Cerebellar nuclear complex (tissue), 1 donor: ENCODE measurements around the gene TRMT2A.

Source experiments
- DNase-seq, 2 experiments: peaks; one replicate each; lab custom pipeline; 2025; lab: John Stamatoyannopoulos, UW

The TRMT2A gene

DNA sequence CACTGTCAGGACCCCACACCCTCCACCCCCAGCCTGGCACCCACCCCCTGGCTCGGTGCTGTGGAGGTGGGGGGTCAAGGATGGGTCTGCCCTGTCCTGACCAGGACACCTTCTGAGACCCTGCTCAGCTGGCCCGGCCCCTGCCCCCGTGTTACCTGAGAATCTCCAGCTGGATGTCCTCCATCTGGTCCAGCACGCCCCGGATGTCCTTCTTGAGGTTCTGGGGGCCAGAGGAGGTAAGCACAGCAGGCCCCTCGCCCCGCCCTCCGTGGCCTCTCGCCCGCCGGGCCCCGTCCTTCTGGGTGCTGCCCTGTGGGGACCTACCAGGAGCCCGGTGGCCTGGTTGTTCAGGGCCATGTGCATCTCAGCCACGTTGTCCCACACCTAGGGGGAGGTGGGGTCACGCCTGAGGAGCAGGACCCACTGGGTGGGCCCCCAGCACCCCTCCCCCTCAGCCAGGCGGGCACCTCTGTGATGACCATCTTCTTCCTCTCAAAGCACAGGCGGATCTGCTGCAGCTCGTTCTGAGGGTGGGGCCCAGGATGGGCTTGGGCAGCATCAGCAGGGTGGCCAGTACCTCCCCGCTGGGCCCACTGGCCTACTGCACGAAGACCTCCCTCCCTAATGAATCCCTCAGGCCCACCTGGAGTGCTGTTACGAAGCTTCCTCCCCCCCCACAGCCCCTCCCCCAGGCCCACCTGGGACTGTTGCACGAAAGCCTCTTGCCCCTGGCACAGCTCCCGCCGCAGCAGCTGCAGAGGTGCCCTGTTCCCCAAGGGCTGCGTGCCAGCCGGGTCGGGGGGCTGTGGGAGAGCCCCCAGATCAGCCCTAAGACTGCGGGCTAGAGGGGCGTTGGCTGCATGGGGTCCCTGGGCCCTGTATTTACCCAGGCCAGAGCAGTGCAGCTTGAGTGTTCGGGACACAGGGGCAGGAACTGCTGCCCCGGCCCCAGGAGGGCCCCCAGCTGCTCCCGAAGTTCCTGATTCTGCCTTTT, 32.5 kb upstream of the TRMT2A start:
- DNase-seq = no peak

- no peak for DNase-seq
These were observed 31.4 kb upstream of the TRMT2A start for GRCh38 chr22:20148414-20148813.

DNA sequence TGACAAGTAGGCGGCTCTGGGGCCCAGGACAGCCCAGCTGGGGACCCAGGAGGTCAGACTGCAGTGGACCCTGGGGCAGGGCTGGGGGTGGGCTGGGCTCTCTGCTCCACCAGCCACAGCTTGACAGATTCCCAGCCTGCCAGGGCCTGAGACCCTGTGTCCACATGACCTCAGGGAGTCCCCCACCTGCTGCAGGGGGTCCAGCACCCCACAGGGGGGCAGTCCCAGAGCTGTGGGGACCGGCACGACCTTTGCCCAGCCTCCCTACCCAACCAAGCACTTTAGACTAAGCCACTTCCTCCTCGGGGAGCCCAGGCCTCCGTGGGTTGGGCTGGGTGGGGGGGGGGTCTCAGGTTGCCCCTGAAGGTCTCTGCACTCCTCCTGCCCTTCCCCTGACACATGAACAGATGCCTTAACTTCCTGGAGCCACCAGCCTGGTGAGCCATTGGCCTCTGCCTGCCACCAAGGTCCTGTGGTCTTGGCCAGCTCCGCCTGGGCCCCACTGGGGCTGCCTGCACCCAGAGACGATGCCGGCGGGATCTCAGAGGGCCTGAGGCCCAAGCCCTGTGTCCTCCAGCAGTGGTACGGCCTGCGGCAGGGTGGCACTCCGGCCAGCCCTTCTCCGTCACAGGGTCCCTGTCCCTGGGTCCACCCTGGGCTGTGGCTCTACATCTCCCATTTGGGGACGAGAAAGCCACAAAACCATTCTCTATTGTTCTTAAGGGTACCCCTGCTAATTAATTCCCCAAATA, 30.4 kb upstream of the TRMT2A start:
- DNase-seq = no peak

- no peak for DNase-seq
These were observed 29.8 kb upstream of the TRMT2A start for GRCh38 chr22:20146777-20147176.

GRCh38 chr22:20145832-20146223, 28.8 kb upstream of the TRMT2A start:
- no peak for DNase-seq

- no peak for DNase-seq
These were observed 28.3 kb upstream of the TRMT2A start for GRCh38 chr22:20145206-20145831.

DNA sequence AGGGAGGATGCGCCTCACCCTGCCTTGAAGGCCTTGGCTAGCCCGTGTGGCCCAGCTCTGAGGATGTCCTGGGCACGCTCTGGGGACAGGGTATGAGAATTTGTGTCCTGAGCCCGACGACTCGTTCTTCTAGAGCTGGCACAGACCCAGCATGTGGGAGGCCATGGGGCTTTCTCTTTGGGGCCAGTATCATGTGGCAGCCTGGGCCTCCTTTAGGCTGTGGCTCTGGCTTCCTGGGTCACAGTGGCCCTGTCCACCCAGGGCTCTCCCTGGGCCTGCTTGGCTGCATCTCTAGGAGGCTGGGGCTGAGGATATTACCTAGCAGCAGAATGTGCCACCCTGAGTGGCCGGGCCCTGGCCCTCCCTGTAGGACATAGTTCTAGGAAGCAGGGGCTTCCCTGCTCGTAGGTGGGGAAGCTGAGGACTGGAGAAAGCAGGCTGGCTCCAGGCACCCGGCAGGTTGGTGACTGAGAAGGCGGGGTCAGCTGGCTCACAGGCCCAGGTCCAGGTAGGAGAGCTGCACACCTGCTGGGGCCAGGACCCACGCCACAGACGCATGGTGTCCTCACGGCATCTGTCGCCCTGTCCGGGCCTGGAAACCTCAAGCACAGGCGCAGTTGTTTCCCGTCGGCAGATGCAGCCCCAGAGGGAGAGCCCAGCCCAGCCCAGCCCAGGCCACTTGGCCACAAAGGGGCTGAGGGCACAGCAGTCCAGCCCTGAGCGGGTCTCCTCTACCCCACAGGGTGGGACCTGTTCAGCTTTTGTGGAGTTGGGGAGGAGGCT, 27.0 kb upstream of the TRMT2A start:
- DNase-seq = no peak

DNA sequence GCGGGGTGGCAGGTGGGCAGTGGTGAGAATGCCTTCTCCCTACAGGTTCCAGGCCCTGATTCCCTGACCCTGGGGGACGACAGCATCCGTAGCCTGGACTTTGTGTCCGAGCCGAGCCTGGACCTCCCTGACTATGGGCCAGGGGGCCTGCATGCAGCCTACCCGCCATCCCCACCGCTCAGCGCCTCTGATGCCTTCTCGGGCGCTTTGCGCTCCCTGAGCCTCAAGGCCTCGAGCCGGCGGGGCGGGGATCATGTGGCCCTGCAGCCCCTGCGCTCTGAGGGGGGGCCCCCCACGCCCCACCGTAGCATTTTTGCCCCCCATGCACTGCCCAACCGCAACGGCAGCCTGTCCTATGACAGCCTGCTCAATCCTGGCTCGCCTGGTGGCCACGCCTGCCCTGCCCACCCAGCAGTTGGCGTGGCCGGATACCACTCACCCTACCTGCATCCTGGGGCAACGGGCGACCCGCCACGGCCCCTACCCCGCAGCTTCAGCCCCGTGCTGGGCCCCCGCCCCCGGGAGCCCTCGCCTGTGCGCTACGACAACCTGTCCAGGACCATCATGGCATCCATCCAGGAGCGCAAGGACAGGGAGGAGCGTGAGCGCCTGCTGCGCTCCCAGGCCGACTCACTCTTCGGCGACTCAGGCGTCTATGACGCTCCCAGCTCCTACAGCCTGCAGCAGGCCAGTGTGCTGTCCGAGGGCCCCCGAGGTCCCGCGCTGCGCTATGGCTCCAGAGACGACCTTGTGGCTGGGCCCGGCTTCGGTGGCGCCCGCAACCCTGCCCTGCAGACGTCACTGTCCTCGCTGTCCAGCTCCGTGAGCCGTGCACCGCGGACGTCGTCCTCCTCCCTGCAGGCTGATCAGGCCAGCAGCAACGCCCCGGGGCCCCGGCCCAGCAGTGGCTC, 25.9 kb upstream of the TRMT2A start:
- no peak for DNase-seq

- DNase-seq = no peak
These were observed 24.4 kb upstream of the TRMT2A start for GRCh38 chr22:20141186-20142077.

DNA sequence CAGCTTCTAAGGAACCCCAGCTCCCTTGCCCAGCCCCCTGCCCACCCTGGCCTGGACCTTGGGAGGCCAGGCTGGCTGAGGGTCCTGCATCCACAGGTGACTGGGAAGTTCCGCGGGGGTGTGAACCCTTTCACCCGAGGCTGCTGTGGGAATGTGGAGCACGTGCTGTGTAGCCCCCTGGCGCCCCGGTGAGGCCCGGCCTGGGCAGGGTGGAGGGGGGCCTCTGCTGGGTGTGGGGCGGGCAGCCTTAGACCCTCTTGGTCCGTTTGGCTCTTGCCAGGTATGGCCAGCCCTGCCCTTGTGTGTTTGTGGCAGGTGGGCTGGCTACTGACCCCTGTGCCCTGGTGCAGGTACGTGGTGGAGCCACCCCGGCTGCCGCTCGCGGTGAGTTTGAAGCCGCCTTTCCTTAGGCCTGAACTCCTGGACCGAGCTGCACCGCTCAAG, 23.5 kb upstream of the TRMT2A start:
- no peak for DNase-seq

GRCh38 chr22:20140107-20140445, 23.1 kb upstream of the TRMT2A start:
- no peak for DNase-seq

DNA sequence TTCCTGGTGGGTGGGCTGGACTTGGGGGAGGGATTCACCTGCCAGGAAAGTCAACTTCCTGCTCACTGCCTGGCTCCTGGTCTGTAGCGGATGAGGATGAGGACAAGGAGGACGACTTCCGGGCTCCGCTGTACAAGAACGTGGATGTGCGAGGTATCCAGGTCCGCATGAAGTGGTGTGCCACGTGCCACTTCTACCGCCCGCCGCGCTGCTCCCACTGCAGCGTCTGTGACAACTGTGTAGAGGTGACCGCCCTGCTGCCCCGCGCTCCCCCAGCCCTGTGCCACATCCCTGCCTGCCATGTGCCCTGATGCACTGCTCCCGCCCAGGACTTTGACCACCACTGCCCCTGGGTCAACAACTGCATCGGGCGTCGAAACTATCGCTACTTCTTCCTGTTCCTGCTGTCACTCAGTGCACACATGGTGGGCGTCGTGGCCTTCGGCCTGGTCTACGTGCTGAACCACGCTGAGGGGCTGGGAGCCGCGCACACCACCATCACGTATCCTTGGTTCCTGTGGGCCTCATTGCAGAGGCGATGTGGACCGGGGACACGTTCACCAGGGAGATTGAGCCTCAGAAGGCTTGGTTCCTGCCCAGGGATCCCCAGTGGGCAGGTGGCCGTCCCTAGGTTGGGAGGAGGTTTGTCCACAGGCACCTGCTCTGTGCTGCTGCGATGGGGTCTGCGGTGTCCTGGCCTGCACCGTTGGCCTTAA, 22.5 kb upstream of the TRMT2A start:
- no peak for DNase-seq

DNA sequence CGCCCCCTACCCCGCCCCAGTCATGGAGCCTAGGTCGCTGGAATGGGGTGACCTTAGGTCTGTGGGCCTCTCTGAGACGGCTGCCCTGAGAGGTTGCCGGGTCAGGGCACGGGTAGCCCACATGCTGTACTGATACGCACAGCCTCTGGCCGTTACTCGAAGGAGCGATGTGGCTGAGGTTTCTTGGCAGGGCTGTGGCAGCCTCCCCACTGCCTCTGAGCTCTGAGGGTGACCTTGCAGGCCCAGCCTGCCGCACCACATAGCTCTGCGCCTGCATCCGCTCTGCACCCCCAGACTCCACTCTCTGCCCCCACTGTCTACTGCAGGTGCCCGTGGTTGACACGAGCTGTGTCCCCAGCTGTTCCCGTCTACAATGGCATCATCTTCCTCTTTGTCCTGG, 21.8 kb upstream of the TRMT2A start:
- DNase-seq = no peak

GRCh38 chr22:20138417-20138738, 21.4 kb upstream of the TRMT2A start:
- no peak for DNase-seq

GRCh38 chr22:20137671-20138416, 20.8 kb upstream of the TRMT2A start:
- no peak for DNase-seq

GRCh38 chr22:20137113-20137512, 20.1 kb upstream of the TRMT2A start:
- DNase-seq = no peak

DNA sequence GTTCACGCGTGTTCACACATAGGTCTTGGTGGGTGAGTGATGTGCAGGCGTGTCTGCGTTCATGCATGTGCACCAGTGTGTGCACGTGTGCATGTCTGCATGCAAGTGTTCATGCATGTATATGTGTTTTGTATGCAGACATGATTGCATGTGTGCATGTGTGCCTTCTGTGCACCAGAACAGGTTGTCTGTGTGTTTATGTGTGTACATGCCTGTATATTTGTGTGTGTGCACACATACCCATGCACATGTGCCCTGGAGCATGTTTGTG, 19.5 kb upstream of the TRMT2A start:
- DNase-seq = no peak

DNA sequence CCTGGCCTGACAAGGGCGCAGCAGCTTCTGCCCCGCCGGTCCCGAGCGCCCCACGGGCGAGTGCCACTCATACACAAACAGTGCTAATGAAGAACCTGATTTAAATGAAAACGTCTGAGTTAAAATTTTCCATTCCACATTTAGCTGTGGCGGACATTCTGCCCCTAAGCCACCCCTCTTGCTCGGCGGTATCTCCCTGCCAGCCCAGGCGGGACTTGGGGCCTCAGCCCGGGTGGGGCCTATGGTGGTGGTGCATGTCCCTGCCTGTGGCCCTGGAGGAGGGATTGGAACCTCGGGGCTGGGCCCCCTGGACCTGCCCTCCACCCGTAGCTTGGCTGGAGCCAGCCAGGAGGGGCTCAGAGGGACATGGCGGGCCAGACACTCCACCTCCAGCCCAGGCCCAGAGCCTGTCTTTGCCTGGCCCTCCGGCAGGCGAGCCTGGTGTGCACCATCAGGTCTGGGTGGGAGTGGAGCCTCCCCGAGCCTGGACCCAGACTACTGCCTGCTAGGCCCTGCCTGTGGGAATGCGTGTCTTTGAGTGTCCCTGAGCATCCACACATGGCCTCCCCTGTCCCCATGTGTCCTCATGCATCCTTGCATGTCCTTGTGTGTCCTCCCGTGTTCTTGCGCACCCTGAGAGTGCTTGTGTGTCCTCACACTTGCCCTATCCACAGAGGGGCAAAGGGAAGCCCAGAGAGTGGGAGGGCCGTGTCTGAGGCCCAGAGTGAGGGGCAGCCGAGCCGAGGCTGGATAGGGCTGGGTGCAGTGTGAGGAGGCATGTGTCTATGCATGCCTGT, 19.0 kb upstream of the TRMT2A start:
- no peak for DNase-seq
